Activated CD4-positive, alpha-beta memory T cell treated with anti-CD3 and anti-CD28 coated beads for 36 hours (primary cell): Measurements from ENCODE around the gene KRT83. TPM values are rescaled to one million over a fixed set of nuclear protein-coding genes. Genes with fewer than 3 reads are reported as not detected.

Experiments
- CTCF ChIA-PET: fragments of 350-600 bp; sonication (Branson Sonifier 250); formaldehyde crosslinking; loops from one replicate; lab custom pipeline; 2021; ENCODE audit warnings: antibody characterized with exemption, inconsistent platforms; lab: Charles Lee
- POLR2A ChIA-PET: fragments of 350-600 bp; sonication (Branson Sonifier 250); formaldehyde crosslinking; loops from one replicate; lab custom pipeline; 2021; ENCODE audit warnings: antibody characterized with exemption; lab: Charles Lee
- DNase-seq: peaks from one replicate; pipeline ENCODE4 v3.0.0-alpha.2; 2020
- H3K27ac Mint-ChIP-seq: one replicate; pipeline ENCODE4 v1.8.0; 2021; ENCODE audit warnings: mixed read lengths
- H3K27me3 Mint-ChIP-seq: one replicate; pipeline ENCODE4 v1.8.0; 2021; ENCODE audit warnings: mixed read lengths
- H3K36me3 Mint-ChIP-seq: one replicate; pipeline ENCODE4 v1.8.0; 2021; ENCODE audit warnings: mixed read lengths
- H3K4me1 Mint-ChIP-seq: one replicate; pipeline ENCODE4 v1.8.0; 2021; ENCODE audit warnings: low read depth, mixed read lengths
- H3K4me3 Mint-ChIP-seq: one replicate; pipeline ENCODE4 v1.8.0; 2021; ENCODE audit warnings: mild to moderate bottlenecking, mixed read lengths
- H3K9me3 Mint-ChIP-seq: one replicate; pipeline ENCODE4 v1.8.0; 2021; ENCODE audit warnings: mixed read lengths
- intact Hi-C: fragments of 100-400 bp; cut with micrococcal nuclease; formaldehyde crosslinking; loops from one replicate; pipeline ENCODE4 v1.15.1; 2023
- total RNA-seq, 2 experiments: library from RNA; stranded (reverse); gene quantifications; one replicate each; pipeline ENCODE4 v1.2.3, GENCODE V29; 2021

Gene KRT83
- total RNA-seq, 2 experiments from 2014 or later: not detected

DNA sequence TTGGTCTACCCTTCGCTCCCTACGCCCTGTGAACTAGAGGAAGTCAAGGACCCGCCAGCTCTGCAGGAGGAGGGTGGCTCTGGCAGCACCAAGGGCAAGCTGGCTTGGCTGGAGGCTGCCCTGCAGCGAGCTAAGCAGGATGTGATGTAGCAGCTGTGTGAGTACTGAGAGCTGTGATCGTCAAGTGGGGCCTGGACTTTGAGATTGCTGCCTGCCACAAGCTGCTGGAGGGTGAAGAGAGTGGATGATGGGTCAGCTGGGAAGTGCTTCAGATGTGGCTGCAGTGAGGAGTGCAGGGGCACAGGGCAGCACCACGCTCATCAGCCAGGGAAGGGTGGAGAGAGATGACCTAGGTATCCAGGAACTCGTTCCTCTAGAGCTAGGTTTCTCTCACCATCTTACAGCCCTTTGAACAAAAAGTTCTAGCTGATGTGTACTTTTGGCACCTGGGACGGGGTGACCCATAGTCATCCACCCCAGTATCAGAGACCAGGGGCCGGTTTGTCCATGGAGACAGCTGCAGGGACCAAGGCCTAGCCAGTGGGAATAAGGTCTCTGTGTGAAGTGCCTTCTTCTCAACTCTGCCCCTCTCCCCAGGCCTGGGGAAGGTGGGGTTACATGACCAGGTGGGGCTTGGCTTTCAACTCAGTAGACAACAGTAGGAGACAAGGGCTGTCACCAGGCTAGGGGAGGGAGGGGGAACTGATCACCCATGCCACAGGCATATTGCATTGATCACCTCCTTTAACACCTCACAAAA lies 43.5 kb downstream of the KRT83 start:
- intact Hi-C loops: loop anchor here (2.0 kb wide), 1 partner anchor 121 kb away; no protein-coding TSS in a partner anchor
- H3K9me3 Mint-ChIP-seq: no peaks in the 10 kb centered on the region
- H3K4me1 Mint-ChIP-seq: peaks cover 9% of the 10 kb centered on the region
- H3K27ac Mint-ChIP-seq: no peak overlapping the region
- H3K27me3 Mint-ChIP-seq: peaks cover 19% of the 10 kb centered on the region
- ChIA-PET POLR2A (no interaction called here), CTCF (interaction anchor here (0.6 to 4.5 kb wide), 14 partner anchors 9 to 663 kb away, joined by 3 to 52 read pairs (median 6); no protein-coding TSS in a partner anchor)
- no peak for DNase-seq
- no peak overlapping the region for H3K4me3 Mint-ChIP-seq
- H3K36me3 Mint-ChIP-seq: no peaks in the 10 kb centered on the region

DNA sequence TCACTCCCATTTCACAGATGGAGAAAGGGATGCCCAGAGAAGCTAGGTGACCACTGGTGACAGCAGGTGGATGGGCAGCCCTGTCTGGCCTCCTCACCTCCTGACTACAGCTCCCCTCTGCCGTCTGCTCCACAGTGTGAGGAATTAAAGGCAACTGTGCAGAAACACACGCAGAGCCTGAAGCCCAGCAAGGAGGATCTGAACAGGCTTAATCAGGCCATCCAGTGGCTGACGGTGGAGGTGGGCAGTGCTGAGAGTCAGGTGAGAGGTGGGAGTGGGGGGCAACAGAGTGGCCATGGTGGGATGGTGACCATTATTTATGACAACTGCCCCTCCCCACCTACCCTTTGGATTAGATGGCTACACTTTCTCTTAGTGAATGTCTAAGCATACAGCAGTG lies 45.5 kb downstream of the KRT83 start:
- no peaks in the 10 kb centered on the region for H3K36me3 Mint-ChIP-seq
- peaks cover 23% of the 10 kb centered on the region for H3K27me3 Mint-ChIP-seq
- CTCF ChIA-PET: no interaction called here
- no peaks in the 10 kb centered on the region for H3K9me3 Mint-ChIP-seq
- POLR2A ChIA-PET: no interaction called here
- H3K4me1 Mint-ChIP-seq: peaks cover 9% of the 10 kb centered on the region
- H3K27ac Mint-ChIP-seq: no peak overlapping the region
- intact Hi-C loops: no loop called here
- DNase-seq: no peak
- H3K4me3 Mint-ChIP-seq: no peak overlapping the region

DNA sequence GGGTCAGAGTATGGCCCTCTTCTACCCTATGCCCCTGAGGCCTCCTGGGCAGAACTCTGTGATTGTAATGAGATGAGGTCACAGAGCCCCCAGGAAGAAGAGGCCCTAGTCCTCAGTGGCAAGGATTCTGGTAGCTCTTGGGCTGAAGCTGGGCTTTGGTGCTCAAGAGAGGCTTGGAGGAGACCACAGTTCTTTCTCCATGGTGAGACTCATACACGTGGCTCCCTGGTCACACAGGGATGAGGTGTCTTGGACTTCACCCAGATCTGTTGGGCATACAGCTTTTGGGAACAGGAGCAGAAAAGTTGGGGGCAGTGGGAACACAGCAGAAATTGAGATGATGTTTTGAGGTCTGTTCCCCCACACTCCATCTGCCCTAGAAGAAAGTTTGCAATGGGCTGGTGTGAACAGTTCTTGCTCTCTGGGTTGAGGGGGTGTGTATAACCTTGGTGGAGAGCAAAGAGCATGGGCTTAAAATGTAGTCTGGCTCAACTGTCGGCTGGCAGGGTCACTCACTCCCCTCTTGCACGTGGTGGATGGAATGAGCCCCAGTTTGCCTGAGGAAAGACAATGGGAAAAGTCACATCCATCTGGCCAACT lies 46.6 kb downstream of the KRT83 start, which contains the start of gene KRT86:
Gene KRT86 (plus strand): TSS at position 125 of the 600 bp plus-strand sequence. CDS start 27,272 bp downstream, outside the sequence.
- Mint-ChIP-seq H3K27me3 (peaks cover 23% of the 10 kb centered on the region), H3K27ac (no peak within 1 kb of the TSS), H3K9me3 (no peaks in the 10 kb centered on the region), H3K4me1 (peaks cover 9% of the 10 kb centered on the region), H3K36me3 (no peaks in the 10 kb centered on the region), H3K4me3 (no peak within 1 kb of the TSS)
- no peak for DNase-seq
- CTCF ChIA-PET: interaction anchor here (0.5 kb wide), 1 partner anchor 623 kb away, joined by 3 read pairs; no protein-coding TSS in a partner anchor
- POLR2A ChIA-PET: no interaction called here
- intact Hi-C loops: no loop called here

DNA sequence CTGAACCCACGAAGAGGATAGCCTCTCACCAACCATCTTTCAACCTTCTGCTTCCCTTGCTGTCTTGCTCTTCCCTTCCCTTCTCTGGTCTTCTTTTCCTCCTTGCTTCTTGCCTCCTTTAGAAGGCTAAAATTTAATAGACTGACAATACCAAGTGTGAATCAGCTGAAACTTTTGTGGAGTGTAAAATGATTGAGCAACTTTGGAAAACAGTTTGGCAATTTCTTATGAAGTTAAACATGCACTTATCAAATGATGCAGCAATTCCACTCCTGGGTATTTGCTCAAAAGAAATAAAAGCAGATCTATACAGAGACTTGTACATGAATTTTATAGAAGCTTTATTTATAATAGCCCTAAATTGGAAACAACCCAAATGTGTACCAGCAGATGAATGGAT lies 50.0 kb downstream of the KRT83 start:
- H3K4me1 Mint-ChIP-seq: no peaks in the 10 kb centered on the region
- intact Hi-C loops: no loop called here
- ChIA-PET CTCF (interaction anchor here (1.1 to 2.5 kb wide), 2 partner anchors 49 to 58 kb away, joined by 3 to 8 read pairs; no protein-coding TSS in a partner anchor), POLR2A (no interaction called here)
- no peak overlapping the region for H3K4me3 Mint-ChIP-seq
- H3K9me3 Mint-ChIP-seq: no peaks in the 10 kb centered on the region
- H3K27ac Mint-ChIP-seq: no peak overlapping the region
- H3K27me3 Mint-ChIP-seq: peaks cover 11% of the 10 kb centered on the region
- DNase-seq: no peak
- H3K36me3 Mint-ChIP-seq: no peaks in the 10 kb centered on the region

DNA sequence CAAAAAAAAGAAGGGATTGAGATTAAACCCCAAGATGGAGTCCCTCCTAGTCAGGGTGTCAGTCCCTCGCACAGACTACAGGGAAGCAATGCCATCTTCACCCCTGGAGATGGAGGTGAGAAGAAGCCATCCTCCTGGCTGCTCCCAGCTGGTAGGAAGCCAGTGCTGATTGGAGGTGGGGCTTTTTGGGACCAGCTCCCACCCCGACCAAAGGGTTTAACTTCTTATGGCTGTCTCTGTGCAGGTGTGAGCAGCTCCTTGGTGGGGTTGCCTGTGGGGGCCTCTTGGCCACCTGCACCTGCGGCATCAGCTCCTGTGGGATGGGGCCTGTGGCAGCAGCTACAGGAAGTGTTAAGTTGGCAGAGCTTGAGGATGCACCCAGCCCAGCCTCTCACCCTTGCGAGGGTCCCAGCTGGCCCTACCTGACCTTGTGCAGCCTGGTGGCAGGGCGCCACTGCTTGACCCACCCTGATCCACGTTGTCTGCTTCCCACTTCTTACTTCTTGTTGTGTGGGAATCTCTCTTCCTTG lies 50.6 kb downstream of the KRT83 start:
- intact Hi-C loops: no loop called here
- H3K27me3 Mint-ChIP-seq: peaks cover 11% of the 10 kb centered on the region
- no peaks in the 10 kb centered on the region for H3K9me3 Mint-ChIP-seq
- H3K36me3 Mint-ChIP-seq: no peaks in the 10 kb centered on the region
- H3K4me1 Mint-ChIP-seq: no peaks in the 10 kb centered on the region
- H3K27ac Mint-ChIP-seq: no peak overlapping the region
- no peak for DNase-seq
- POLR2A ChIA-PET: no interaction called here
- H3K4me3 Mint-ChIP-seq: no peak overlapping the region
- CTCF ChIA-PET: interaction anchor here (1.1 to 2.5 kb wide), 2 partner anchors 49 to 59 kb away, joined by 3 to 8 read pairs; no protein-coding TSS in a partner anchor

DNA sequence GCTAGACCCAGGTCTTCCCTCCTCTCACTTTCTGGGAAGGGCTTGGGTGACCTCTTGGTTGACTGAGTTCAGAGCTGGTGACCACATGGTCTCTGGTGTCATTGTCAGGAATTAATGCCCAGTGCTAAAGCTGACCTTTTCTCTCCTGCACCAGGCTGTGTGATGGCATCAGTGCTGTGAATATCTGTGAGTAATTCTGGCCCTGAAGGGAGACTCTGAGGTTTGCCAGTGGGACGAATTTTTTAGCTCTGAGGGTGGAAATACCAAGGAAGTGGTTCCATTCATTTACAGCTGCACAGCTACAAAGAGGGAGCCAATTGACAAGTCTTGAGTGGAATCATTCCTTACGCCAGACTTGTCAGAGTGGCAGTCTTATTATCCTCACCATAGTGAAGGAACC lies 53.0 kb downstream of the KRT83 start:
- Mint-ChIP-seq H3K4me1 (no peaks in the 10 kb centered on the region), H3K4me3 (no peak overlapping the region), H3K27ac (no peak overlapping the region), H3K27me3 (peaks cover 11% of the 10 kb centered on the region), H3K36me3 (no peaks in the 10 kb centered on the region), H3K9me3 (no peaks in the 10 kb centered on the region)
- no peak for DNase-seq
- POLR2A ChIA-PET: interaction anchor here (0.7 kb wide), 1 partner anchor 138 kb away, joined by 3 read pairs; no protein-coding TSS in a partner anchor
- intact Hi-C loops: no loop called here
- CTCF ChIA-PET: interaction anchor here (4.8 kb wide), 1 partner anchor 11 kb away, joined by 21 read pairs; no protein-coding TSS in a partner anchor

DNA sequence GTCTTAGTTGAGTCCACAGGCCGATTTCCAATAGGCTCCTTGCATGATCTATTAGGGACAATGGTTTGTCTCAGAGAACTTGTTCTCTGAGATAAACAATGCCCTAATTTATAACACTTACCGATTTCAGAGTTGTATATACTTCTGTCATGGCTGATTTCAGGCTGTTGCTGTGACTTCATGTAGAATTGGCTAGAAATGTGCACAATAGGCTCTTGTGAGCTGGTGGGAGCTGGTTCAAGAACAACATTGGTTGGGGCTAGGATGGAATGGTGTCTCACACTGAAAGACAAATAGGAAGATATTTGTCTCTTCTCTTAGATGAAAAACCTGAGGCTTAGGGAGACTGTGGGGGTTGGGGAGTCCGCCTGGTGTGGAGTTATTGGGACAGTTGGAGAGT lies 53.5 kb downstream of the KRT83 start:
- H3K36me3 Mint-ChIP-seq: no peaks in the 10 kb centered on the region
- H3K4me1 Mint-ChIP-seq: no peaks in the 10 kb centered on the region
- H3K9me3 Mint-ChIP-seq: no peaks in the 10 kb centered on the region
- DNase-seq: no peak
- peaks cover 11% of the 10 kb centered on the region for H3K27me3 Mint-ChIP-seq
- H3K4me3 Mint-ChIP-seq: no peak overlapping the region
- CTCF ChIA-PET: interaction anchor here (4.8 kb wide), 1 partner anchor 12 kb away, joined by 21 read pairs; no protein-coding TSS in a partner anchor
- no peak overlapping the region for H3K27ac Mint-ChIP-seq
- intact Hi-C loops: no loop called here
- POLR2A ChIA-PET: no interaction called here

DNA sequence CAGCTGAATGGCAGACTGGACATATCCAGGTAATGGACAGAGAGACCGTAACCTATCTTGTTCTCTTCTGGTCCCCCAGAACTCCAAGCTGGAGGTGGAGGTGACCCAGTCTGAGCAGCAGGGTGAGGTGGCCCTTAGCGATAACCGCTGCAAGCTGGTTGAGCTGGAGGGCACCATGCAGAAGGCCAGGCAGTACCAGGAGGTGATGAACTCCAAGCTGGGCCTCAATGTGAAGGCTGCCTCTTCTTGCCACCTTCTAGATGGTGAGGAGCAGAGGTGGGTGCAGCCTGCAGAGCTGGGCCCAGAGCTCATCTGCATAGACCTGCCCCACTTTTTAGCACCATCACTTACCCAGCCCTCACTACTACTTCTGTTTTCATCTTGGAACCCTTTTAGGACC lies 53.9 kb downstream of the KRT83 start:
- no peaks in the 10 kb centered on the region for H3K36me3 Mint-ChIP-seq
- no peaks in the 10 kb centered on the region for H3K4me1 Mint-ChIP-seq
- peaks cover 11% of the 10 kb centered on the region for H3K27me3 Mint-ChIP-seq
- DNase-seq: no peak
- H3K27ac Mint-ChIP-seq: no peak overlapping the region
- no peak overlapping the region for H3K4me3 Mint-ChIP-seq
- ChIA-PET CTCF (interaction anchor here (4.8 kb wide), 1 partner anchor 12 kb away, joined by 21 read pairs; no protein-coding TSS in a partner anchor), POLR2A (no interaction called here)
- intact Hi-C loops: no loop called here
- H3K9me3 Mint-ChIP-seq: no peaks in the 10 kb centered on the region

DNA sequence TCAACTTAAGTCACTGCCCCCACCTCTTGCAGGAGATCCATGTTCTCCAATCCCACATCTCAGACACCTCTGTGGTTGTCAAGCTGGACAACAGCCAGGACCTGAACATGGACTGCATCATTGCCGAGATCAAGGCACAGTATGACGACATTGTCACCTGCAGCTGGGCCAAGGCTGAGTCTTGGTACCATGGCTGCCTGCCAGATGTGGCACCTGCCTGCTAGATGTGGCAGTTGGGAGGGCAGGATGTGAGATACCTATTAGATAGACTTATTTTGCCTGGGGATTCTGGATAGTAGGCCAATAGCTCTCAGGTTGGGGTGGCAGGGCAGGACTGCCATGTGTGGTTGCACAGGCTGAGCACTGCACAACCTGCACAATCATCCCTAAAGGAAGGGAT lies 54.7 kb downstream of the KRT83 start:
- CTCF ChIA-PET: interaction anchor here (4.8 kb wide), 1 partner anchor 13 kb away, joined by 21 read pairs; no protein-coding TSS in a partner anchor
- no peaks in the 10 kb centered on the region for H3K4me1 Mint-ChIP-seq
- DNase-seq: no peak
- intact Hi-C loops: no loop called here
- no peak overlapping the region for H3K27ac Mint-ChIP-seq
- no peaks in the 10 kb centered on the region for H3K9me3 Mint-ChIP-seq
- H3K27me3 Mint-ChIP-seq: peaks cover 13% of the 10 kb centered on the region
- H3K4me3 Mint-ChIP-seq: no peak overlapping the region
- POLR2A ChIA-PET: no interaction called here
- no peaks in the 10 kb centered on the region for H3K36me3 Mint-ChIP-seq

DNA sequence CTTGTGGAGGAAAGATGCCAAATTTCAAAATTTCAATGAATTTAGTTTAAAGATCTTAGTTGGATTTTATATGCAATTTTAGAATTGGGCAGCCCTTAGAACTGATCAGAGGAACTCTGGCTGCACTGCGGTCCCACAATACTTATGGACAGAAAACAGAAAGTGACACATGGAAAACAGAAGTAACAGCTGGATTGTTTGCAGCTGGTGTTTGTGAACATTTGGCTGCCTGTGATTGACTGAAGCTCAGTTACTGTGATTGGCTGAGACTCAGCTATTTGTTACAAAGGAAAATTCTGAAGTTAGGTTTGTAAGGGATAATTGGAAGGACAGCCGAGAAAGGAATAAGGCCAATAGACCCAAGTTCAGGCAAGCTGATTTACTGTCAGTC lies 56.8 kb downstream of the KRT83 start:
- no peaks in the 10 kb centered on the region for H3K9me3 Mint-ChIP-seq
- H3K4me3 Mint-ChIP-seq: no peak overlapping the region
- no peaks in the 10 kb centered on the region for H3K4me1 Mint-ChIP-seq
- DNase-seq: no peak
- H3K27ac Mint-ChIP-seq: no peak overlapping the region
- CTCF ChIA-PET: interaction anchor here (4.8 kb wide), 1 partner anchor 15 kb away, joined by 21 read pairs; no protein-coding TSS in a partner anchor
- peaks cover 12% of the 10 kb centered on the region for H3K27me3 Mint-ChIP-seq
- intact Hi-C loops: no loop called here
- H3K36me3 Mint-ChIP-seq: no peaks in the 10 kb centered on the region
- POLR2A ChIA-PET: no interaction called here
